ENCODE results near the gene TPSD1.
"Not testable (repeated sequence)": the region's sequence is repeated elsewhere in the genome, so short reads cannot be mapped to it uniquely, and the experiment has no call there.

The TPSD1 gene

GRCh38 chr16:1243907-1244850 is 11.7 kb upstream of the TPSD1 start:
- not testable (repeated sequence) for DNase-seq

- no peak for DNase-seq
Measured at GRCh38 chr16:1244881-1245280, 11.0 kb upstream of the TPSD1 start.

GRCh38 chr16:1245452-1246020 is 10.3 kb upstream of the TPSD1 start:
- DNase-seq = no peak

GRCh38 chr16:1247903-1248537 is 7.8 kb upstream of the TPSD1 start:
- not testable (repeated sequence) for DNase-seq

GRCh38 chr16:1249031-1249755 is 6.7 kb upstream of the TPSD1 start:
- DNase-seq = not testable (repeated sequence)

- not testable (repeated sequence) for DNase-seq
Measured at GRCh38 chr16:1253701-1254364, 2.0 kb upstream of the TPSD1 start.

- not testable (repeated sequence) for DNase-seq
Measured at GRCh38 chr16:1254821-1255220, 1.0 kb upstream of the TPSD1 start.

GRCh38 chr16:1256296-1256873 is 516 bp downstream of the TPSD1 start:
- DNase-seq = not testable (repeated sequence)

GRCh38 chr16:1256874-1257322 is 1.0 kb downstream of the TPSD1 start:
- DNase-seq = no peak

- no peak for DNase-seq
Measured at GRCh38 chr16:1257561-1258224, 1.8 kb downstream of the TPSD1 start.

- DNase-seq = no peak
Measured at GRCh38 chr16:1258225-1258600, 2.3 kb downstream of the TPSD1 start.

- DNase-seq = no peak
Measured at GRCh38 chr16:1258906-1259759, 3.3 kb downstream of the TPSD1 start.

- no peak for DNase-seq
Measured at GRCh38 chr16:1259760-1260068, 3.8 kb downstream of the TPSD1 start.

- no peak for DNase-seq
Measured at GRCh38 chr16:1260101-1260680, 4.3 kb downstream of the TPSD1 start.

- no peak for DNase-seq
Measured at GRCh38 chr16:1261131-1261892, 5.4 kb downstream of the TPSD1 start.

GRCh38 chr16:1262210-1262845 is 6.5 kb downstream of the TPSD1 start:
- DNase-seq = no peak

GRCh38 chr16:1262846-1263221 is 7.0 kb downstream of the TPSD1 start:
- no peak for DNase-seq

GRCh38 chr16:1263591-1264344 is 7.9 kb downstream of the TPSD1 start:
- no peak for DNase-seq
